GM12873 (cell line): ENCODE results near the gene EIF3L.

Source experiments
- CTCF ChIP-seq: IDR thresholded peaks from 2 replicates; pipeline ENCODE4 v1.5.1; 2012; ENCODE audit warnings: low read depth, mild to moderate bottlenecking, moderate library complexity, low read length, control low read depth; ENCODE audit not compliant: insufficient read depth; ENCODE audit errors: missing control alignments

EIF3L gene

GRCh38 chr22:37929390-37929789 is 80.2 kb downstream of the EIF3L start:
- no peak for TF ChIP-seq CTCF

GRCh38 chr22:37930270-37930951 is 81.2 kb downstream of the EIF3L start:
- peak; percentile 68 for TF ChIP-seq CTCF

GRCh38 chr22:37930952-37931440 is 81.8 kb downstream of the EIF3L start:
- TF ChIP-seq CTCF = no peak

- TF ChIP-seq CTCF = no peak
These were observed 82.7 kb downstream of the EIF3L start for GRCh38 chr22:37931893-37932389.

GRCh38 chr22:37932401-37932800 is 83.2 kb downstream of the EIF3L start:
- no peak for TF ChIP-seq CTCF

GRCh38 chr22:37932821-37933578 is 83.8 kb downstream of the EIF3L start:
- no peak for TF ChIP-seq CTCF

- peak; percentile 99 for TF ChIP-seq CTCF
These were observed 84.6 kb downstream of the EIF3L start for GRCh38 chr22:37933711-37934376.
